ENCODE results near the gene IER3.

The IER3 gene

GRCh38 chr6:30749554-30750378 is 5.4 kb upstream of the IER3 start:
- DNase-seq: peak in 1 of 10 donors; percentile 57
- intact Hi-C loops (cut with DNase I): loop anchor here (10.0 kb wide), 1 partner anchor 335 kb away; no protein-coding TSS in a partner anchor

GRCh38 chr6:30748851-30749540 is 4.6 kb upstream of the IER3 start:
- intact Hi-C loops (cut with DNase I): loop anchor here (10.0 kb wide), 1 partner anchor 336 kb away; no protein-coding TSS in a partner anchor
- DNase-seq: peak in 1 of 10 donors; percentile 24

- intact Hi-C loops (cut with DNase I): loop anchor here (10.0 kb wide), 1 partner anchor 337 kb away; no protein-coding TSS in a partner anchor
- peak in 1 of 10 donors; percentile 4 for DNase-seq
Observed at GRCh38 chr6:30747902-30748769, 3.8 kb upstream of the IER3 start.

GRCh38 chr6:30747300-30747687 is 2.9 kb upstream of the IER3 start:
- DNase-seq: no peak
- intact Hi-C loops (cut with DNase I): loop anchor here (10.0 kb wide), 1 partner anchor 338 kb away; no protein-coding TSS in a partner anchor

- DNase-seq: peak in 1 of 10 donors; percentile 63
- intact Hi-C loops (cut with DNase I): loop anchor here (5.0 to 10.0 kb wide), 3 partner anchors 39 to 341 kb away; no protein-coding TSS in a partner anchor
Observed at GRCh38 chr6:30743099-30744053, 971 bp downstream of the IER3 start.

GRCh38 chr6:30742316-30743098 is 1.8 kb downstream of the IER3 start, which contains the start of gene FLOT1:
Gene FLOT1 (minus strand): TSS chr6:30742687. CDS start chr6:30742189, 498 bp downstream.
- peak; percentile 81 to 98 (median 90) for DNase-seq
- intact Hi-C loops (cut with DNase I): loop anchor here (5.0 to 10.0 kb wide), 3 partner anchors 40 to 342 kb away; no protein-coding TSS in a partner anchor

GRCh38 chr6:30741789-30742315 is 2.5 kb downstream of the IER3 start:
- peak in 1 of 10 donors; percentile 55 for DNase-seq
- intact Hi-C loops (cut with DNase I): loop anchor here (5.0 to 10.0 kb wide), 3 partner anchors 40 to 343 kb away; no protein-coding TSS in a partner anchor

GRCh38 chr6:30741063-30741779 is 3.1 kb downstream of the IER3 start:
- intact Hi-C loops (cut with DNase I): loop anchor here (5.0 to 10.0 kb wide), 3 partner anchors 41 to 344 kb away; no protein-coding TSS in a partner anchor
- DNase-seq: peak in 1 of 10 donors; percentile 51

- intact Hi-C loops (cut with DNase I): loop anchor here (5.0 to 10.0 kb wide), 3 partner anchors 42 to 344 kb away; no protein-coding TSS in a partner anchor
Observed at GRCh38 chr6:30740540-30740870, 3.8 kb downstream of the IER3 start.

GRCh38 chr6:30738532-30738931 is 5.8 kb downstream of the IER3 start:
- peak in 1 of 10 donors; percentile 2 for DNase-seq
- intact Hi-C loops (cut with DNase I): no loop called here

More at GRCh38 chr6:30740540-30740870, 3.8 kb downstream of the IER3 start:
- DNase-seq: no peak

- intact Hi-C loops (cut with DNase I): no loop called here
- no peak for DNase-seq
Observed at GRCh38 chr6:30735668-30736314, 8.6 kb downstream of the IER3 start.

- intact Hi-C loops (cut with DNase I): no loop called here
- peak in 3 of 10 donors; percentile 31 to 73 (median 68) for DNase-seq
Observed at GRCh38 chr6:30732237-30732943, 12.0 kb downstream of the IER3 start.

GRCh38 chr6:30730601-30731435 is 13.5 kb downstream of the IER3 start:
- DNase-seq: peak in 9 of 10 donors; percentile 50 to 96 (median 72)
- intact Hi-C loops (cut with DNase I): no loop called here

GRCh38 chr6:30727920-30728553 is 16.3 kb downstream of the IER3 start:
- intact Hi-C loops (cut with DNase I): no loop called here
- DNase-seq: peak in 1 of 10 donors; percentile 22
